Cardiac muscle cell (in vitro differentiated cells and primary cell): Measurements from ENCODE around the gene IL17RB. TPM values are rescaled to one million over a fixed set of nuclear protein-coding genes. Genes with fewer than 3 reads are reported as not detected.

Experiments used
- DNase-seq, 2 donors: peaks; one replicate each; pipeline versions ENCODE4 v3.0.0 to v3.0.0-alpha.2; 2010 to 2017; ENCODE audit warnings: low read depth in 1 of 2, low spot score in 1 of 2
- H3K27ac ChIP-seq: fragments of 200-600 bp; sonication (generic); 2 replicates; pipeline ENCODE4 v1.5.1; 2016
- H3K27me3 ChIP-seq: fragments of 200-600 bp; sonication (generic); 2 replicates; pipeline ENCODE4 v1.6.0; 2016; ENCODE audit warnings: control low read depth
- H3K36me3 ChIP-seq: fragments of 200-600 bp; sonication (generic); 2 replicates; pipeline ENCODE4 v1.5.1; 2016; ENCODE audit warnings: control low read depth
- H3K4me1 ChIP-seq: fragments of 200-600 bp; sonication (generic); 2 replicates; pipeline ENCODE4 v1.8.1; 2017; ENCODE audit warnings: low read depth, mild to moderate bottlenecking, mixed run types
- H3K4me3 ChIP-seq: fragments of 200-600 bp; sonication (generic); 2 replicates; pipeline ENCODE4 v1.5.1; 2016; ENCODE audit warnings: mild to moderate bottlenecking
- H3K9me3 ChIP-seq: fragments of 200-600 bp; sonication (generic); 2 replicates; pipeline ENCODE4 v1.5.1; 2017; ENCODE audit warnings: low read depth, mild to moderate bottlenecking, control low read depth
- polyA plus RNA-seq: library from polyadenylated mRNA; unstranded; fragments of >200 nt; fragmentation: Nextera tagmentation; extraction: Ambion mirVana; gene quantifications from 2 replicates; pipeline ENCODE4 v1.2.1, GENCODE V29; 2016
- total RNA-seq: library from RNA; depleted of rRNA; stranded (reverse); fragments of >200 nt; gene quantifications from 2 replicates; pipeline ENCODE4 v1.2.3, GENCODE V29; 2016
- TF ChIP-seq, protein P1 (sequence below): IDR thresholded peaks from 2 replicates; pipeline ENCODE4 v1.5.1; 2012; ENCODE audit warnings: low read depth, mild to moderate bottlenecking, low read length

Gene IL17RB
- total and polyA plus RNA-seq, 2 experiments from 2014 or later = 11.5 to 13.1 TPM

DNA sequence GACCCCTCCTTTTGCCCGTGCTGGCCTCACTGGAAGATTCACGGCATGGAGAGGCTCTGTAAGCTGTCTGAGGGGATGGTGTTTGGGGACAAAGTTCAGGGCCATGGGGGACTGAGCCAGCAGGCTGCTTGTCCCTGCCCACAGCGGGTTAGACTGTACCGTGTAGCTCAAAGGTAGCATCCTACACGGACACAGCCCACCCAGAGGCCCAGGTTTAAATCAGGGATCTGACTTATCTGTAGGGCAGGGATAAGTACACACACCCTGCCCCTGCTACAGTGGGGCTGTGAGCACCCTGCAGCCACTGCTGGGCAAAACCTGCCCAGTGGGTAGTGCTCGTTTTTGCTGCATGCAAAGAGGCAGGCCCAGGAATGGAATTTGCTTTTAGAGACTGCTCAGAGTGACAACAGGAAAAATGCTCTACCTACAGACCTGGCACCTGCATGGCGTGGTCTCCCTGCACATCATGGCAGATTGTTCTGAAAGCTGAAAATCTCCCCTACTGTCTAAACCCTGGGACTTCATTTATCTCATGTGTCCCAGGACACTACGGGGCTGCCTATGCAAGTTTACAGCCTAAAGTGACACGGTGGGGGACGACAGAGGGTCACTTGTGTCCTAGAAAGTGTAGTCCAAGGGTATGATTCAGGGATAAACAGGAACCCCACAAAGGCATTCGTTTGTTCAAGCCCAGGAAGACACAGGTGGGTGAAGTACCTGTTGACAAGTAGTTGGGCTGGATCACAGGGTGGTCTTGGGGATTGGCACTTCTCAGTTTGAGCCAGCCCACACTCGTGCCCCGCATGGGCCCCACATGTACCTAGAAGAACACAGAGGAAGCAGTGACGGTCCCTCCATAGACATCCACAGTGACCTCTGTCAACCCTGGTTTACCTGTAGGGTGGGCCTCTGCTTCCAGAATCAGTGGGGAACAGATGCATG, 27.9 kb upstream of the IL17RB start:
- TF ChIP-seq, protein P1, sequence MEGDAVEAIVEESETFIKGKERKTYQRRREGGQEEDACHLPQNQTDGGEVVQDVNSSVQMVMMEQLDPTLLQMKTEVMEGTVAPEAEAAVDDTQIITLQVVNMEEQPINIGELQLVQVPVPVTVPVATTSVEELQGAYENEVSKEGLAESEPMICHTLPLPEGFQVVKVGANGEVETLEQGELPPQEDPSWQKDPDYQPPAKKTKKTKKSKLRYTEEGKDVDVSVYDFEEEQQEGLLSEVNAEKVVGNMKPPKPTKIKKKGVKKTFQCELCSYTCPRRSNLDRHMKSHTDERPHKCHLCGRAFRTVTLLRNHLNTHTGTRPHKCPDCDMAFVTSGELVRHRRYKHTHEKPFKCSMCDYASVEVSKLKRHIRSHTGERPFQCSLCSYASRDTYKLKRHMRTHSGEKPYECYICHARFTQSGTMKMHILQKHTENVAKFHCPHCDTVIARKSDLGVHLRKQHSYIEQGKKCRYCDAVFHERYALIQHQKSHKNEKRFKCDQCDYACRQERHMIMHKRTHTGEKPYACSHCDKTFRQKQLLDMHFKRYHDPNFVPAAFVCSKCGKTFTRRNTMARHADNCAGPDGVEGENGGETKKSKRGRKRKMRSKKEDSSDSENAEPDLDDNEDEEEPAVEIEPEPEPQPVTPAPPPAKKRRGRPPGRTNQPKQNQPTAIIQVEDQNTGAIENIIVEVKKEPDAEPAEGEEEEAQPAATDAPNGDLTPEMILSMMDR = no peak
- no peak for DNase-seq
- peaks cover 21% of the 10 kb centered on the region for H3K36me3 ChIP-seq
- H3K27me3 ChIP-seq = no peaks in the 10 kb centered on the region
- no peaks in the 10 kb centered on the region for H3K4me1 ChIP-seq
- H3K27ac ChIP-seq = peak overlapping the region; percentile 1
- H3K4me3 ChIP-seq = no peak overlapping the region
- H3K9me3 ChIP-seq = no peaks in the 10 kb centered on the region

DNA sequence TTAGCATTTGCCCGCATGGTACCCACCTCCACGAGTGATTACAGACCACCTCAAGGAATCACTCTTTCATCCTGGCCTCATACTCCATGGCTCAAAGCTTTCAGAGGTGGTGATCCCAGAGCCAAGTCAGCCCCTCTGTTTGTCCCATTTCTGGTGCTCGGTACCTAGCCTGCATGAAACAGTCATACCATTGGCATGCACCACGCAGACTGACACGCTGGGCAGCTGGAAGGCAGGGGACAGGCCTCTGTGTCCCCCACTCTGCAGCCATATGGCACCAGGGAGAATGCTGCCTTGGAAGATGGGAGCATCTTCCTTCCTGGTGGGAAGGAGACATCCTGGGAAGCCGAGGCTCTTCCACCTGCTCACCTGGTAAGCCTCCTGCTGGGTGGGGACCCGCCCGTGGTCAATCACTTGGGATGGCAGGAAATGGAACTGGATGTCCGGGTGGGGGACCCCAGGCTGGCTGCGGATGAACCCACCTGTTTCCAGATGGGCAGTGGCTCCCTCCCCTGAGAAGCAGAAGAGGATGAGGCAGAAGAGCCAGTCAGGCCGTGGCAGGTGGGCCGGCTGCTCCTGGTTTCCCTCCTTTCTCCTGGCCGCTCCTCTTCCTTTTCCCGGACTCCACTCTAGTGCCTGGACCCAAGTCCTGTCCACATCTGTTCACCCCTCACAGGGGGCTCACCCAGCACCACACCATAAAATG, 27.1 kb upstream of the IL17RB start:
- H3K4me3 ChIP-seq = no peak overlapping the region
- H3K27me3 ChIP-seq = no peaks in the 10 kb centered on the region
- DNase-seq = no peak
- TF ChIP-seq, protein P1 = no peak
- peaks cover 18% of the 10 kb centered on the region for H3K36me3 ChIP-seq
- no peaks in the 10 kb centered on the region for H3K4me1 ChIP-seq
- no peaks in the 10 kb centered on the region for H3K9me3 ChIP-seq
- H3K27ac ChIP-seq = no peak overlapping the region

DNA sequence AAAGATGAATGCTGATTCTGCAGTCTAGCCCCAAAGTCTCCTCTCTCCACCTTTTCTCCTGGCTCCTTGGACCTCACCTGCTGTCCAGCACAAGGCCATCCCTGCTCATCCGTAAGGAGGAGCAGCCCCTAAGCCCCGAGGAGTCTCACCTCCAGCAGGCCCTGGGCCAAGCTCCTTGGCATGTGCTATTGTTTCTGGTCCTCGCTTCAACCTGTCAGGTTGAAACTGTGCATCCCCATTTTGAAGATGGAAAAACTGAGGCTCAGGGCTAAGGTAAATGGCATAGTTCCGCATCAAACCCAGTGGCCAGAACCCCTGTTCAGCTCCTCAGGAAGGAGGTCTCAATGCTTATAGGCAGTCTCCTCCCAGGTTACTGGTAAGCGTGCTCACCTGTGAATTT, 26.3 kb upstream of the IL17RB start:
- Histone ChIP-seq H3K4me3 (no peak overlapping the region), H3K4me1 (no peaks in the 10 kb centered on the region), H3K27ac (no peak overlapping the region), H3K27me3 (no peaks in the 10 kb centered on the region), H3K36me3 (peaks cover 18% of the 10 kb centered on the region), H3K9me3 (no peaks in the 10 kb centered on the region)
- DNase-seq = no peak
- TF ChIP-seq, protein P1 = no peak

DNA sequence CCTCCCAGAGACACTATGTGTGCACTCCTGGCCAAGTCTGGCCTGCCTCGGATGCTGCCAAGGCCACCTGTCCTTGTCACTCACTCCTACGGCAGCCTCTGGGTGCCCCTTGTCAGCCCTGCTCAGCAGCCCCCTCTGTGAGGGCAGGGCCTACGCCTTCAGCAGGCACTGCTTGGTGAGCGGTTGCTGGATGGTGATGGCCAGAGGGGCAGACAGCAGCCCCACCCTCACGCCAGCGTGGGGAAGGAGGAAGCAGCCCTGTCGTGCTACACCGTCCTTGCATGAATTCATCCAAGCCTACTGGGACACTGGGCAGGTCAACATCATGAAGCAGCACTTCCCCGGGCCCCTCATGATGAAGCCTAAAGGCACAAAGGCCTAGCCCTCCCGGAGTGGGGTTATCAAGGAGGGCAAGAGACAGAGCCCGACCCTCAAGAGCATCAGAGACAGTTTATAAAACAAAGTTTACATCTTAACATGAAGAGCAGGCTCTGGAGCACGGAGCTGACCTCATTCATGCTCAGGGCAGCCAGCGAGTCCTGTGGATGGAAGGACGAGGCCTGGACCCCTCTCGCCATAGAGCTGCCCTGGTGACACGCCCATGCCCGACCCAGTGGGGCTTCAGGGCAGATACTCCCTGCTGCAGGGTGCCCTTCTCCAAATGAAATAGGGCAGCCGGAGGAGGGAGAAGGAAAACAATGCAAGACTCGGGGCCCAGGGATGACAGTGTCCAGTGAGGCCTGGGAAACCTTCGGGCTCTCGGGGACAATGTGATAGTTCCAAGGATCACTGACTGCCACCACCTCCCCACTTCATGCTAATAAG, 25.4 kb upstream of the IL17RB start:
- TF ChIP-seq, protein P1 = no peak
- Histone ChIP-seq H3K27ac (peak overlapping the region; percentile 73), H3K36me3 (peaks cover 11% of the 10 kb centered on the region), H3K4me3 (no peak overlapping the region), H3K4me1 (no peaks in the 10 kb centered on the region), H3K9me3 (no peaks in the 10 kb centered on the region), H3K27me3 (no peaks in the 10 kb centered on the region)
- no peak for DNase-seq

DNA sequence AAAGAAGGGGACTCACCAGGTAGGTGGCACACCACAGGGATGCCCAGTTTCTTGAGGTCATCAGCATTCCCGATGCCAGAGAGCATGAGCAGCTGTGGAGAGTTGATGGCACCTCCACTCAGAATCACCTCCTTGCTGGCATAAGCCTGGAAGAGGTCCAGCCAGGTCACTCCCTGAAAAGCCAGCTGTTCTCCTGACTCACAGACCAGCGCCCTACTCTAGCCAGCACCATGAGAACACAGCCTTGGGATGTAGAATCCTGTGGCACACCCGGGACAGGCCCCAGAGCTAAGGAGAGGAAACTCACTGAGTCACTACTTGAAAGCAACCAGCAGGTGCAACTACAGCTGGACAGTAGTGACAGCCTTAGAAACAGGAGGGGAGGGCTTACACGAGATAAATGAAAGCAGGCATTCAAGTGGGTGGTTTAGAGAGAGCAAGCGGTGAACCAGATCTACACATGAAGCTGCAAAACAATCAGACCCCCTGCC, 24.7 kb upstream of the IL17RB start:
- no peak for DNase-seq
- Histone ChIP-seq H3K9me3 (no peaks in the 10 kb centered on the region), H3K4me3 (no peak overlapping the region), H3K27ac (peak overlapping the region; percentile 73), H3K27me3 (no peaks in the 10 kb centered on the region), H3K36me3 (peaks cover 11% of the 10 kb centered on the region), H3K4me1 (no peaks in the 10 kb centered on the region)
- TF ChIP-seq, protein P1 = no peak
